ENCODE results near the gene CTSZ.

DNA sequence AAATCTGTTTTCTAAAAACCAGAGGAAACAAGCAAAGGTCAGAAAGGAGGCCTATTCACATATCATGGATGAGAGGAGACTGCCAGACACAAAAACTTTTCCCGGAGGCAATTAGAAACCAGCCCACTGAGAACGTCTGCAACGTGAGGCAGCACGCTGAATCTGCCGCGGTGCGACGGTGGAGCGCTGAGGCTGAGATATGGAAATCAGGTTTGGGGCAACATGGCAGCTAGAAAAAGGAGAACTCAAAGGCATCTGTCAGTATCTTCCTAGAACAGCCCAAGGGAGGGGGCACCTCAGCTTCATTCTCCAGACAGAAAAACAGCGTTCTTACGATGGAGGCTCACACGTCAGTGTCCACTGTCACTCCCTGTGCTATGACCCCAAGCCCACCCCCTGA, 30.3 kb upstream of the CTSZ start:
- TF ChIP-seq, protein P1, sequence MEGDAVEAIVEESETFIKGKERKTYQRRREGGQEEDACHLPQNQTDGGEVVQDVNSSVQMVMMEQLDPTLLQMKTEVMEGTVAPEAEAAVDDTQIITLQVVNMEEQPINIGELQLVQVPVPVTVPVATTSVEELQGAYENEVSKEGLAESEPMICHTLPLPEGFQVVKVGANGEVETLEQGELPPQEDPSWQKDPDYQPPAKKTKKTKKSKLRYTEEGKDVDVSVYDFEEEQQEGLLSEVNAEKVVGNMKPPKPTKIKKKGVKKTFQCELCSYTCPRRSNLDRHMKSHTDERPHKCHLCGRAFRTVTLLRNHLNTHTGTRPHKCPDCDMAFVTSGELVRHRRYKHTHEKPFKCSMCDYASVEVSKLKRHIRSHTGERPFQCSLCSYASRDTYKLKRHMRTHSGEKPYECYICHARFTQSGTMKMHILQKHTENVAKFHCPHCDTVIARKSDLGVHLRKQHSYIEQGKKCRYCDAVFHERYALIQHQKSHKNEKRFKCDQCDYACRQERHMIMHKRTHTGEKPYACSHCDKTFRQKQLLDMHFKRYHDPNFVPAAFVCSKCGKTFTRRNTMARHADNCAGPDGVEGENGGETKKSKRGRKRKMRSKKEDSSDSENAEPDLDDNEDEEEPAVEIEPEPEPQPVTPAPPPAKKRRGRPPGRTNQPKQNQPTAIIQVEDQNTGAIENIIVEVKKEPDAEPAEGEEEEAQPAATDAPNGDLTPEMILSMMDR (IDR thresholded peaks at IDR 0.05; ENCODE audit: low read length), result no peak
- TF ChIP-seq EZH2 (IDR thresholded peaks at IDR 0.05; ENCODE audit: borderline replicate concordance, low read length), result no peak
